ENCODE measurements around the gene PITPNM3.
A peak's percentile ranks its signal among the peaks of the same experiment; 100 is the strongest.
"Not testable (repeated sequence)": the region's sequence is repeated elsewhere in the genome, so short reads cannot be mapped to it uniquely, and the experiment has no call there.

PITPNM3 gene

GRCh38 chr17:6574687-6575595 lies 18.6 kb upstream of the PITPNM3 start:
- DNase-seq: peak; percentile 23

GRCh38 chr17:6573982-6574686 lies 17.8 kb upstream of the PITPNM3 start:
- no peak for DNase-seq

- DNase-seq: not testable (repeated sequence)
Observed at GRCh38 chr17:6573495-6573894, 17.1 kb upstream of the PITPNM3 start.

GRCh38 chr17:6572972-6573370 lies 16.6 kb upstream of the PITPNM3 start:
- no peak for DNase-seq

- no peak for DNase-seq
Observed at GRCh38 chr17:6571452-6571781, 15.1 kb upstream of the PITPNM3 start.

- no peak for DNase-seq
Observed at GRCh38 chr17:6570731-6571451, 14.5 kb upstream of the PITPNM3 start.

GRCh38 chr17:6569370-6570285 lies 13.3 kb upstream of the PITPNM3 start:
- no peak for DNase-seq

- no peak for DNase-seq
Observed at GRCh38 chr17:6568184-6568758, 11.9 kb upstream of the PITPNM3 start.

- no peak for DNase-seq
Observed at GRCh38 chr17:6567528-6568183, 11.3 kb upstream of the PITPNM3 start.

GRCh38 chr17:6561446-6561845 lies 5.1 kb upstream of the PITPNM3 start:
- DNase-seq: no peak

- DNase-seq: no peak
Observed at GRCh38 chr17:6560496-6560895, 4.1 kb upstream of the PITPNM3 start.

- DNase-seq: no peak
Observed at GRCh38 chr17:6559753-6560215, 3.4 kb upstream of the PITPNM3 start.

GRCh38 chr17:6558932-6559752 lies 2.8 kb upstream of the PITPNM3 start:
- DNase-seq: no peak

GRCh38 chr17:6558276-6558675 lies 1.9 kb upstream of the PITPNM3 start:
- DNase-seq: no peak

GRCh38 chr17:6557040-6557438 lies 684 bp upstream of the PITPNM3 start:
- no peak for DNase-seq

GRCh38 chr17:6555331-6556120 lies 829 bp downstream of the PITPNM3 start:
- no peak for DNase-seq

- no peak for DNase-seq
Observed at GRCh38 chr17:6554871-6555330, 1.5 kb downstream of the PITPNM3 start.

- DNase-seq: no peak
Observed at GRCh38 chr17:6554342-6554741, 2.0 kb downstream of the PITPNM3 start.

- no peak for DNase-seq
Observed at GRCh38 chr17:6551869-6552531, 4.4 kb downstream of the PITPNM3 start.
